Lung (tissue), 12 donors: ENCODE measurements around the gene FNDC11. TPM values are rescaled to one million over a fixed set of nuclear protein-coding genes. Genes with fewer than 3 reads are reported as not detected.
"Not testable (repeated sequence)": the region's sequence is repeated elsewhere in the genome, so short reads cannot be mapped to it uniquely, and the experiment has no call there.

ENCODE experiments used
- ATAC-seq: fragments of 200-7000 bp; cut with Tn5 transposase; one replicate; pipeline ENCODE4 v1.9.1; 2020; ENCODE audit warnings: moderate number of reproducible peaks; ENCODE audit not compliant: insufficient read depth, low FRiP score
- DNase-seq, 3 donors: peaks; one replicate each; pipeline ENCODE4 v3.0.0-alpha.2; 2013 to 2017
- H3K27ac ChIP-seq, 2 donors: one replicate each; pipeline ENCODE4 v1.5.1; 2013; ENCODE audit warnings: mild to moderate bottlenecking in 2 of 2, moderate library complexity in 2 of 2, control low read depth in 1 of 2, inconsistent platforms in 1 of 2, low read depth in 1 of 2, low read length in 1 of 2
- H3K27me3 ChIP-seq, 3 donors: one replicate each; pipeline ENCODE4 v1.5.1; 2013; ENCODE audit warnings: low read length in 2 of 3; ENCODE audit not compliant: control insufficient read depth in 3 of 3, insufficient read depth in 3 of 3
- H3K36me3 ChIP-seq, 4 donors: one replicate each; pipeline ENCODE4 v1.5.1; 2013; ENCODE audit warnings: low read length in 4 of 4, mild to moderate bottlenecking in 1 of 4, moderate library complexity in 1 of 4; ENCODE audit not compliant: control insufficient read depth in 4 of 4, insufficient read depth in 4 of 4
- H3K4me1 ChIP-seq, 5 donors: one replicate each; pipeline ENCODE4 v1.5.1; 2013; ENCODE audit warnings: low read length in 5 of 5, mild to moderate bottlenecking in 2 of 5, moderate library complexity in 1 of 5; ENCODE audit not compliant: control insufficient read depth in 5 of 5, insufficient read depth in 5 of 5
- H3K4me3 ChIP-seq: one replicate; pipeline ENCODE4 v1.5.1; 2013; ENCODE audit warnings: mild to moderate bottlenecking, control low read depth, moderate library complexity
- H3K9ac ChIP-seq, 2 donors: one replicate each; pipeline ENCODE4 v1.5.1; 2013; ENCODE audit warnings: low read length in 2 of 2, control low read depth in 1 of 2; ENCODE audit not compliant: insufficient read depth in 1 of 2
- H3K9me3 ChIP-seq, 4 donors: one replicate each; pipeline ENCODE4 v1.5.1; 2013; ENCODE audit warnings: low read length in 3 of 4, mild to moderate bottlenecking in 1 of 4, moderate library complexity in 1 of 4; ENCODE audit not compliant: control insufficient read depth in 4 of 4, insufficient read depth in 3 of 4
- CTCF ChIP-seq: IDR thresholded peaks from 2 replicates; pipeline ENCODE4 v1.5.1; 2012; ENCODE audit warnings: mild to moderate bottlenecking; ENCODE audit errors: control extremely low read depth, extremely low read depth
- WGBS, 2 donors: extraction: QIAGEN DNeasy Blood & Tissue Kit; methylation state at CpG; one replicate each; pipeline ENCODE4 v1.1.7; 2013; 5-methylcytosine and 5-hydroxymethylcytosine counted together
- polyA plus RNA-seq, 2 donors: library from polyadenylated mRNA; stranded (reverse); fragments of 200-250 nt; gene quantifications; one replicate each; pipeline ENCODE4 v1.2.1, GENCODE V29; 2013
- total RNA-seq, 2 donors: library from RNA; depleted of rRNA in 1 of 2; stranded (reverse); fragments of >200 nt in 1 of 2; gene quantifications; one replicate each; pipeline ENCODE4 v1.2.1, GENCODE V29; 2014 to 2021
- donor health status: control.
- donor health status: control.
- donor health status: Bipolar disorder and iron deficiency.
- donor health status: healthy.
- donor health status: DM: yes; HTN: yes; CAD: no.

Gene FNDC11
- total and polyA plus RNA-seq, 4 donors: 1.0 to 3.2 (median 2.3) TPM

- Histone ChIP-seq H3K9me3 (no peaks in the 10 kb centered on the region), H3K27me3 (no peaks in the 10 kb centered on the region), H3K4me1 (no peaks in the 10 kb centered on the region), H3K36me3 (peaks cover 0 to 31% (median 4%) of the 10 kb centered on the region in 4 donors), H3K27ac (no peak overlapping the region), H3K9ac (no peak overlapping the region), H3K4me3 (no peak overlapping the region)
- no peak for ATAC-seq
- no peak for DNase-seq
- 73 to 79% methylated on average over 23 of the region's 23 CpGs for WGBS, 2 donors
- TF ChIP-seq CTCF: no peak
Measured at GRCh38 chr20:63556873-63557478, 3.0 kb downstream of the FNDC11 start.

- no peak overlapping the region for H3K4me3 ChIP-seq
- no peaks in the 10 kb centered on the region for H3K4me1 ChIP-seq
- no peaks in the 10 kb centered on the region for H3K9me3 ChIP-seq
- no peak for TF ChIP-seq CTCF
- H3K27me3 ChIP-seq: no peaks in the 10 kb centered on the region
- no peak for DNase-seq
- ATAC-seq: no peak
- H3K36me3 ChIP-seq: peaks cover 3 to 36% (median 5%) of the 10 kb centered on the region in 4 donors
- no peak overlapping the region for H3K27ac ChIP-seq
- 92% methylated on average over 19 of the region's 19 CpGs for WGBS, 2 donors
- H3K9ac ChIP-seq: no peak overlapping the region
Measured at GRCh38 chr20:63557481-63557891, 3.5 kb downstream of the FNDC11 start.

GRCh38 chr20:63558804-63559484 lies 5.0 kb downstream of the FNDC11 start:
- no peak overlapping the region for H3K4me3 ChIP-seq
- peaks cover 3 to 51% (median 6%) of the 10 kb centered on the region in 4 donors for H3K36me3 ChIP-seq
- H3K9ac ChIP-seq: no peak overlapping the region
- no peak for TF ChIP-seq CTCF
- DNase-seq (no peak), ATAC-seq (no peak)
- H3K4me1 ChIP-seq: no peaks in the 10 kb centered on the region
- no peaks in the 10 kb centered on the region for H3K27me3 ChIP-seq
- WGBS, 2 donors: 89 to 93% methylated on average over 14 of the region's 14 CpGs
- H3K9me3 ChIP-seq: peaks cover 0 to 2% (median 0%) of the 10 kb centered on the region in 4 donors
- no peak overlapping the region for H3K27ac ChIP-seq

GRCh38 chr20:63559485-63560332 lies 5.8 kb downstream of the FNDC11 start:
- not testable (repeated sequence) for H3K4me1 ChIP-seq, H3K27ac ChIP-seq, H3K4me3 ChIP-seq, H3K27me3 ChIP-seq, ATAC-seq, H3K9me3 ChIP-seq, DNase-seq, H3K9ac ChIP-seq
- 97 to 98% methylated on average over 28 to 31 of the region's 31 CpGs for WGBS, 2 donors
- peaks cover 3 to 58% (median 6%) of the 10 kb centered on the region in 4 donors for H3K36me3 ChIP-seq
